ENCODE measurements around the gene CC2D2A.

- TF ChIP-seq RAD21 (conservative IDR thresholded peaks at IDR 0.05) (no peak), EZH2 (IDR thresholded peaks at IDR 0.05; ENCODE audit: borderline replicate concordance, insufficient read depth, low read length, poor library complexity, severe bottlenecking) (no peak), CTCF (IDR thresholded peaks at IDR 0.05; ENCODE audit: poor library complexity, severe bottlenecking) (no peak), TAF1 (IDR thresholded peaks at IDR 0.05; ENCODE audit: low read depth) (no peak), POLR2AphosphoS5 (IDR thresholded peaks at IDR 0.05) (no peak), EP300 (conservative IDR thresholded peaks at IDR 0.05; ENCODE audit: poor library complexity, severe bottlenecking) (no peak), MXI1 (conservative IDR thresholded peaks at IDR 0.05; ENCODE audit: poor library complexity, severe bottlenecking) (no peak), SMC3 (conservative IDR thresholded peaks at IDR 0.05; ENCODE audit: poor library complexity) (no peak)
- TF ChIP-seq, protein P1, sequence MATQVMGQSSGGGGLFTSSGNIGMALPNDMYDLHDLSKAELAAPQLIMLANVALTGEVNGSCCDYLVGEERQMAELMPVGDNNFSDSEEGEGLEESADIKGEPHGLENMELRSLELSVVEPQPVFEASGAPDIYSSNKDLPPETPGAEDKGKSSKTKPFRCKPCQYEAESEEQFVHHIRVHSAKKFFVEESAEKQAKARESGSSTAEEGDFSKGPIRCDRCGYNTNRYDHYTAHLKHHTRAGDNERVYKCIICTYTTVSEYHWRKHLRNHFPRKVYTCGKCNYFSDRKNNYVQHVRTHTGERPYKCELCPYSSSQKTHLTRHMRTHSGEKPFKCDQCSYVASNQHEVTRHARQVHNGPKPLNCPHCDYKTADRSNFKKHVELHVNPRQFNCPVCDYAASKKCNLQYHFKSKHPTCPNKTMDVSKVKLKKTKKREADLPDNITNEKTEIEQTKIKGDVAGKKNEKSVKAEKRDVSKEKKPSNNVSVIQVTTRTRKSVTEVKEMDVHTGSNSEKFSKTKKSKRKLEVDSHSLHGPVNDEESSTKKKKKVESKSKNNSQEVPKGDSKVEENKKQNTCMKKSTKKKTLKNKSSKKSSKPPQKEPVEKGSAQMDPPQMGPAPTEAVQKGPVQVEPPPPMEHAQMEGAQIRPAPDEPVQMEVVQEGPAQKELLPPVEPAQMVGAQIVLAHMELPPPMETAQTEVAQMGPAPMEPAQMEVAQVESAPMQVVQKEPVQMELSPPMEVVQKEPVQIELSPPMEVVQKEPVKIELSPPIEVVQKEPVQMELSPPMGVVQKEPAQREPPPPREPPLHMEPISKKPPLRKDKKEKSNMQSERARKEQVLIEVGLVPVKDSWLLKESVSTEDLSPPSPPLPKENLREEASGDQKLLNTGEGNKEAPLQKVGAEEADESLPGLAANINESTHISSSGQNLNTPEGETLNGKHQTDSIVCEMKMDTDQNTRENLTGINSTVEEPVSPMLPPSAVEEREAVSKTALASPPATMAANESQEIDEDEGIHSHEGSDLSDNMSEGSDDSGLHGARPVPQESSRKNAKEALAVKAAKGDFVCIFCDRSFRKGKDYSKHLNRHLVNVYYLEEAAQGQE (IDR thresholded peaks at IDR 0.05; ENCODE audit: borderline replicate concordance) = no peak
These were observed 31.0 kb downstream of the CC2D2A start for GRCh38 chr4:15500701-15501100.

All from neural cell (in vitro differentiated cells).